Stimulated activated CD4-positive, alpha-beta T cell treated with anti-CD3 and anti-CD28 coated beads, Interleukin-4, amount 100 ng/mL, for 48 hours (primary cell): Measurements from ENCODE around the gene GATA5.

Experiments used
- DNase-seq, 2 donors: peaks; one replicate each; pipeline ENCODE4 v3.0.0-alpha.2; 2020; ENCODE audit warnings: low read depth in 2 of 2

The GATA5 gene

DNA sequence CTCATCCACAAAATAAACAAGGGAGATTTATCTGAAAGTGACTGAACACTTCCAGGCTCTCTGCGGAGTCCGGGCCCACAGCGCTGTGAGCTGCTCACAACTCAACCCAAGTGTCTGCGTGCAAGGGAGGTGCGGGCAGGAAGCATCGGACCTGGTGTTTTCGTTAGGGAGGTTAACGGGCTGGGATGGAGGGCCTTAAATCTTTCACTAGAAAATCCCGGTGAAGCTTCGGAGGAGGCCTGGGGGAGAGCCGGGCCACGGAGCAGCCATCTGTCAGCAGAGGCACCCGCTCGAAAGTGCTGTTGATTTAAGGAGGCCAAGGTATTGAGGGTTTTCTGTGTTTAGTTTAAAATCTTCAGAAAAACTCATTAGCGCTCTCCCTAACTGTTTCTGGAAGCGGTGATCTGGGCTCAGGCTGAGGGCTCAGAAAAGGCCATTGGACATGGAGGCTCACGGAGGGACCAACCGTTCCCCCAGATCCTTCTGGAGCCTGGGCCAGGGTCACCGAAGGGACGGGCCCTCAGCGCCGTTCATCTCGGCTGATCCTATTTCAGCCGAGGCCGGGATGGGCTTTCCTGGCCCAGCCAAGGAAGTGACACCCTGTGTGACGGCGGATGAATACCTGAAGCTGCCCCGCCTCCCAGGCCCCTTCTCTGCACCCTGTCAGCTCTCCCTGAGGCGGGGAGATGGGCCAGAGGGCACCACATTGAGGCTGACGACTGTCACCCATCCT is 20.7 kb downstream of the GATA5 start:
- DNase-seq = no peak

DNA sequence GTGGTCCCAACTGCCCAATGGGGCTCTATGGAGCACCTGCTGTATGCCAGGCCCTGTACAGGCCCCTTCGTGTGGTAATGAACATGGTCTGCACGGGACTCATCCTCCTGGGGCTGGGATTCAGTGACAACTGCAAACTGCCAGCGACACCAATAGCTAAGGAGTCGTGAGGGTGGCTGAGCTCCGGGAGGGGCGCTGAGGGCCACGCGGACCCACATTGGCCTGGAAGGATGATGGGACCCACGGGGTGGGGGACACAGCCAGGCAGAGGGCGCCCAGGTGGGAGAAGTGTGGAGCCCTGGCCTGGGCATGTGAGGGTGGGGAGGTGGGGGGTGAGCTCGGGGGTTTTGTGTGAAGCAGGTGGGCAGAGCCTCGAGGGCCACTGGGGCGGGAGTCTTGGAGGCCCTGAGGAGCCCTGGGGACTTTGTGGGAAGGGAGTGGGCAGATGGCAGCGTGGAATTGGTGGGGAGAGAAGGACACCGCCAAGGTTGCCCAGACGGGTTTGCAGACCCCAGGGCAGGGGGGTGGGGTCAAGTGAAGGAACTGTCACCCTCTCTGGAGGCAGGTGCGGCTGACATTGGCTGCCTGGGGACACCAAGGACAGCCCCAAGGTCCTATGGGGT is 22.5 kb downstream of the GATA5 start:
- DNase-seq = no peak

DNA sequence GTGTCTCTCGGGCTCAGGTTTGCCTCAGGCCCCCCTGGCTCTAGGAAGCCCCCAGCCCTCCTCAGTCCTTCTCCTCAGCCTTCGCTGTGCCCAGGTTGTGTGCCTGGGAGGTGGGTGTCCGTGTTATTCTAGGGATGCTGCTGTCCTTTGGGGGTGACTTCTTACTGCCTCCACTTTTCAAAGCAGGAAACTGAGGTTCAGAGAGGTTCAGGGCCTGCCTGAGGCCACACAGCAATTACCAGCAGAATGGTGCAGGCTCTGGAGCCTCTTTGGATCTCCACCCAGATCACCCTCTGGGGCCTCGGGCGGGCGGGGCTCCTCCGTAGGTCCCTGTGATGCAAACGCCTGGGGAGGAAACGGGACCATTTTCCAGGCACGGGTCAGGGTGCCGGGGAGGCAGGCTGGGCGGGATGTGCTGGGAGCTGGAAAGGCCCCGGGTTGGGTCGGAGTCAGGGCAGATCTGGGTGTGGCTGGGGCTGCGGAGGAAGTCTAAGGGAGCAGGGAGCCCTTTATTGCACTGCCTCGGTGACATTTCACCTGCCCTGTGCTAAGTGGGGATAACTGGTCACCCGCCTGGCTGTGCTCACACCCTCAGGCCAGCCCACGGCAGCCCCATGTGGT is 23.2 kb downstream of the GATA5 start:
- DNase-seq = no peak

DNA sequence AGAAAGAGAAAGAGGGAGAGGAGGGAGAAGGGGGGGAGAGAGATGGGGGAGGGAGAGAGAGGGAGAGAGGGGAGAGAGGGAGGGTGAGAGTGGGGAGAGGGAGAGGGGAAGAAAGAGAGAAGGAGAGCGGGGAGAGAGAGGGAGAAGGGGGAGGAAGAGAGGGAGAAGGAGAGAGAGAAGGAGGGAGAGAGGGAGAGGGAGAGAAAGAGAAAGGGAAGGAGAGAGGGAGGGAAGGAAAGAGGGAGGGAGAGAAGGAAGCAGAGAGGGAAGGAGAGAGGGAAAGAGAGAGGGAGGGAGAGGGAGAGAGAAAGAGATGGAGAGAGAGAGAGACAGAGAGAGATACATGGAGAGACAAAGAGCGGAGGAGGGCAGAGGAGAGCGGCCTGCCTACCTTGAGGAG is 23.8 kb downstream of the GATA5 start:
- no peak for DNase-seq

GRCh38 chr20:62451156-62451767 is 24.5 kb downstream of the GATA5 start:
- DNase-seq = no peak

- DNase-seq = no peak
These were observed 25.7 kb downstream of the GATA5 start for GRCh38 chr20:62449951-62450691.

DNA sequence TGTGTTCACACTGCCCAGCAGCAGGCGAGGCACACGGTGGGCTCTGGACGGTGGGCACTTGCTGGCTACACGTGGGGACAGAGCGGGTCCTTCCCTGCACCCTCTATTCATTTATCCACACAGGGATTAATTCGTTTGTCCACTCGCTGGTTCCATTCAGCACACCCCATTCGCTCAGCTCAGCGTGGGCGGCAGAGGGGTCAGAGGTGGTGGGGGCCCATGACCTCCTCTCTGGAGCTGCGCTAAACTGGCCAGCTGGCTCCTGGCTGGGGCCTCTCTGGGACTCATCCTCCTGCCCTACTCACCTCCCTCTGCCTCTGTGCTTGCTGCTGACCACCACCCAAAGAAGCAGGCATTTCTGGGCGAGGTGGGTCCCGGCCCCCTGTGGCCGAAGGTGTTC is 27.0 kb downstream of the GATA5 start:
- DNase-seq = no peak

DNA sequence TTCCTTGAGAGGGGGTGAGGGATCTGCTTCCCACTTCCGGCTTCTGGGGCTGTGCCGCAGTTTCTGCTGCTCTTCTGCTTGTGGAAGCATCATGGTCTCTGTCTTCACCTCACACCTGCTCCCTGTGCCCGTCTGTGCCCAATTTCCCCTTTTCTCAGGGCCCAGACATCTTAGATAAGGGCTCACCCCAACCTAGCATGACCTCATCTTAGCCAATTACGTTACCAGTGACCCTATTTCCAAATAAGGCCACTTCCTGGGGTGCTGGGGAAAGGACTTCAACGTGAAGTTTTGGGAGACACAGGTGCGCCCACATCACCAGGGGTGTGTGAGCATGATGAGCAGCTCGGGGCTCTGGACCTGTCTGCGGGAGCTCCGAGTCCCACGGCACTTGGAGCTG is 27.8 kb downstream of the GATA5 start:
- DNase-seq = no peak

DNA sequence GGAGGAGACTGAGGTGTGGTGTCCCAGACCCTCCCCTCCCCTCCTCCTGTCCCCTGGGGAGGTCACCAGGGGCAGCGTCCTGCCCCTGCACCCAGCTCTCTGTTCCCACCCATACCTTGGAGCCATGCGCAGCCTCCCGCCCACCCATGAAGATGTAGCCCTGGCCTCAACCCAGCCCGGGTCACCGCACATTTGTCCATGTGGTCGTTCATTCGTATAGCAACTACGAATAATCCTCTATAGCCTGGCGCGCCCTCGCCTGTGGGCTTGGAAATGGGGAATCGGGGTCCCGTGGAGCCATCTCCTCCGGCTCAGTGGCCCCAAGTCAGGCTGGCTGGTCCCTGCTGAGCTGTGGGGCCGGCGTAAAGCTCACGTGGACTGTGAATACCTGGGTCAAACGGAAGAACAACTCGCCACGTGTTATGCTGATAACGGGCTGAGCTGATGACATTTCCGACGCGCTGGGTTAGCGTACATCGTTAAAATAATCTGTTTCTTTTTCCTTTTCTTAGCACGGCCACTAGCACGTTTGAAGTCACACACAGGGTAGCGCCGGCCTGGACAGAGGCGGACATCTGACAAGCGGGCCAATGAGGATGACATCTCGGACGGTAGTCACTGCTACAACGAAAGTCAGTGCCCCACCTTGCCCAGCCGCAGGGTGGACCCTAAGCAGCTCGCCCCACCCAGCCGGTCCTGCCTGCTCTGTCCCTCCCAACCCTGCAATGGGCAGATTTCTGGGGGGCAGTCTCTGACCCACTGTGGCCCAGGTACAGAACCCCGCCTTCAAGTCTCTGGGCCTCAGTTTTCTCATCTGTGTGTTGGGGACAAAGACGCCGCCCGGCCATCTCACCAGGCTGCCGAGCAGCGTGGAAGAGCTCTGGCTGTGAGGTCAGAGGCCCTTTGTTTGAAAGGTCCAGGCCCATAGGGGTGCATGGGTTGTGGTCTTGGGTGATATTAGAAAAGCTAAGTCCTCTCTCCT is 28.6 kb downstream of the GATA5 start:
- no peak for DNase-seq

GRCh38 chr20:62446481-62446880 is 29.3 kb downstream of the GATA5 start:
- no peak for DNase-seq

GRCh38 chr20:62445553-62446340 is 30.0 kb downstream of the GATA5 start:
- no peak for DNase-seq

DNA sequence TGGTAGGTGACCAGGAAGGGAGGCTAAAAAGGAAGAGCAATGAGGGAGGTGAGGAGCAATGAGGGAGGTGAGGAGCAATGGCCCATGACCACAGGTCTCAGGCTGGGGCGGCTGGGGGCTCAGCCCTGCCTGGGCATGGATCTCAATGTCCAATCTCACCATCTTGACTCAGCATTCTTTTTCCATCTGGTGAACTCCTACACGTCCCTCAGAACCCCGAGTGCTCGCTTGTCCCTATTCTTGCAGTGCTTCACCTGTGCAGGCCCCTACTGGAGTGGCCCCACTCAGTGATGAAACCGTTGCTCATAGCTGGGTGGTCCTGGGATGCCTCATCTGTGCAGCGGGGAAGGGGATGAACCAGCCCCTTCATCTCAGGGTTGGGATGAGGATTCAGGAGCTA is 31.5 kb downstream of the GATA5 start:
- no peak for DNase-seq

GRCh38 chr20:62441987-62442539 is 33.7 kb downstream of the GATA5 start:
- no peak for DNase-seq

DNA sequence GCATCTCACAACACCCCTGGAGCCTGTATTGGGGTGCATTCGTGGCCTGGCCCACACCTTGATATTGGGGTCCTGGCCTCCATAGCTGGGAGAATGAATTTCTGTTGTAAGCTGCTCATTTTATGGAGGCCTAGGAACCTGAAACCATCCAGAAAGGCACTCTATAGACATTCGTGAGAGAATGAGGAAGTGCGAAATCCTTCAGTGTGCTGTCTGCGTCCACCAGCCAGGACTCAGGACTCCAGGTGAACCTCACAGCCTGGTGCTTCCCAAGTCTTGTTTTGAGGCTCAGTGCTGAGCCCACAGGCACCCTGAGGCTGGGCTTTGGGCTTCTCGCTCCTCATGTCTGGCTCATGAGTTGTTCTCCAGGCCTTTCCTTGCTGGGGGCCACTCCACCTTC is 36.6 kb downstream of the GATA5 start:
- no peak for DNase-seq

GRCh38 chr20:62437927-62438326 is 37.9 kb downstream of the GATA5 start:
- DNase-seq = no peak

DNA sequence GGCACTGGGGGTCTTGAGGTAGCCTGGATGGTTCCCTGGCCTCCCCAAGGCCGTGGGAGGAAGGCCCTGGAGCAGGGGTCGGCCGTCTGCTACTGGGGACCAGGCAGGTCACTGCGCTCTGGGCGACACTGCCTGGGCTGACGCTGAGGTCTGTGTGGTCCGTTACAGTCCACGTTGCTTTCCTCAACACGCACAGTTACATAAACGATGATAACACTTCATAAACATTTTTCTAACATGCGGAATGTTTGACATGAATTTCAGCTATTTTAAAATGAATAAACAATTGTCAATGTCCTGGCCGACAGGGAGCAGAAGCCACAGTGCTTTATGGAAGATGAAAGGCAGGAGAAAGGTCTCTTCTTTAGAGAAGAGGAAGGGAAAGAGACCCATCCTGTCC is 38.3 kb downstream of the GATA5 start:
- no peak for DNase-seq

GRCh38 chr20:62436692-62437091 is 39.1 kb downstream of the GATA5 start:
- DNase-seq = no peak

DNA sequence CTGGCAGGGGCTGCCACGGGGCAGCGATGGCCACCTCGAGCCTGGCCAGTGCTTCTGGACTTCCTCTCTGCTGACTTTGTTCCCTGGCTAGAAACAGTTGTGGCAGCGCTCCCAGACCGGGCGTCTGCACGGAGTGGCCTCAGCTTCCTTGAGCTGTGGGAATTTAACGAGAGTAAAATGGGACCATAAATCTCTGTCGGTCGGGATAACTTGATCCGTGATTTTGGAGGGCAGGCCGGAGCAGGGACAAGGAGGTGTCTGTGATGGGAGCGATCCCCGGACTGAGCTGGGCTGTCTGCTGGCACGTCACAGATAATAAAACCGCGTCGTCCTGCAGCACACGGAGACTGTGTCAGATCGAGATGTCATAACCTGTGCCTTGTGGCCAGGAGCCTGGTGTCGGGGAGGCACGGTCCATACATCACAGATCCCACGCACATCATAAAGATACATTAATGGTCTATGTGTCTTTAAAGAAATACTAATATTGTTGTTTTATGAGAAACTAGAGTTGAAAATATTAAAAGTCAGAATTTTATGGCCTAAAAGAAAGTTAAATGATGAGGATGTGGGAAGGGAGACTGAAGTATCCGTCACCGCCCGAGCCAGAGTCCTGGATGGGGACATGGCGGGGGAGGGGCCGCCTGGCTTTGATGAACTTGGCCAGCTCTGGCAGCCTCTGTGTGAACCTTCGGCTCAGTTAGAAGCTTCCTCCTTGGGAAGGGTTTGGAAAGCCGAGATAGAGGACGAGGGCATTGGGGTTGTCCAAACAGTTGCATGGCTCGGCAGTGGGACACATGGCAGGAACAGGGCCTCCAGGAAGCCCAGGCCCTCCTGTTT is 41.9 kb downstream of the GATA5 start:
- DNase-seq = no peak
